K562 (cell line): ENCODE data around the gene PI4K2A. TPM values are rescaled to one million over a fixed set of nuclear protein-coding genes. Genes with fewer than 3 reads are reported as not detected.
A peak's percentile ranks its signal among the peaks of the same experiment; 100 is the strongest.

Source experiments
- ATF3 ChIP-seq, 2 experiments: fragments of 450-650 bp in 1 of 2; sonication (generic) in 1 of 2; formaldehyde crosslinking in 1 of 2; IDR thresholded peaks in 1 of 2; conservative IDR thresholded peaks in 1 of 2; 2 replicates each; pipeline versions ENCODE4 v1.6.1 to v1.8.1; 2016 to 2023; ENCODE audit warnings: mild to moderate bottlenecking in 2 of 2, moderate library complexity in 2 of 2, inconsistent platforms in 1 of 2, missing genetic modification reagents in 1 of 2
- CBX8 ChIP-seq: fragments of 200-600 bp; sonication (generic); IDR thresholded peaks from 2 replicates; pipeline ENCODE4 v1.6.1; 2012; ENCODE audit warnings: borderline replicate concordance, mixed run types, low read depth, mild to moderate bottlenecking, moderate library complexity, mixed read lengths, low read length, control low read depth, inconsistent platforms; ENCODE audit not compliant: poor library complexity, severe bottlenecking; ENCODE audit errors: extremely low read depth
- CREB1 ChIP-seq, 2 experiments: sonication (generic) in 1 of 2; formaldehyde crosslinking in 1 of 2; IDR thresholded peaks; 2 replicates each; pipeline versions ENCODE4 v1.6.1 to v1.8.0; 2012 to 2022; ENCODE audit warnings: inconsistent platforms in 1 of 2, mild to moderate bottlenecking in 1 of 2, missing genetic modification reagents in 1 of 2, moderate library complexity in 1 of 2
- EP400 ChIP-seq: fragments of 450-650 bp; IDR thresholded peaks from 2 replicates; pipeline ENCODE4 v1.6.1; 2017; ENCODE audit warnings: antibody characterized with exemption, mild to moderate bottlenecking, moderate library complexity
- FOSL1 ChIP-seq: fragments of 200-800 bp; sonication (Bioruptor generic); conservative IDR thresholded peaks from 2 replicates; pipeline ENCODE4 v1.6.1; 2016; ENCODE audit warnings: missing genetic modification characterization, missing compliant biosample characterization
- FOXP1 ChIP-seq: sonication (generic); formaldehyde crosslinking; IDR thresholded peaks from 2 replicates; pipeline ENCODE4 v1.8.0; 2022; ENCODE audit warnings: mild to moderate bottlenecking, missing genetic modification reagents
- HDGF ChIP-seq: fragments of 450-650 bp; IDR thresholded peaks from 2 replicates; pipeline ENCODE4 v1.6.1; 2016
- HINFP ChIP-seq: fragments of 450-650 bp; conservative IDR thresholded peaks from 2 replicates; pipeline ENCODE4 v1.6.1; 2016; ENCODE audit warnings: missing genetic modification characterization, low read depth, mild to moderate bottlenecking, control low read depth, missing compliant biosample characterization
- KAT2B ChIP-seq: IDR thresholded peaks from one replicate; pipeline ENCODE4 v1.6.1; 2012; ENCODE audit warnings: low read depth, mild to moderate bottlenecking, control low read depth, inconsistent platforms, low read length, moderate library complexity
- MTA1 ChIP-seq: fragments of 450-650 bp; IDR thresholded peaks from 2 replicates; pipeline ENCODE4 v1.6.1; 2017; ENCODE audit warnings: borderline replicate concordance
- NCOA2 ChIP-seq, 2 experiments: fragments of 450-650 bp; IDR thresholded peaks; 2 replicates each; pipeline ENCODE4 v1.6.1; 2018; ENCODE audit warnings: mild to moderate bottlenecking in 2 of 2, moderate library complexity in 1 of 2; ENCODE audit not compliant: partially characterized antibody in 2 of 2
- NFYB ChIP-seq: IDR thresholded peaks from 2 replicates; pipeline ENCODE4 v1.6.1; 2011; ENCODE audit warnings: mild to moderate bottlenecking, moderate library complexity; ENCODE audit not compliant: insufficient read length; ENCODE audit errors: extremely low read depth
- PATZ1 ChIP-seq: fragments of 250-450 bp; sonication (Bioruptor Pico); IDR thresholded peaks from 2 replicates; pipeline ENCODE4 v1.5.0; 2020; ENCODE audit warnings: mild to moderate bottlenecking, borderline replicate concordance
- SNAPC5 ChIP-seq: fragments of 250-450 bp; sonication (Bioruptor Pico); IDR thresholded peaks from 2 replicates; pipeline ENCODE4 v1.8.0; 2021; ENCODE audit warnings: moderate library complexity, mild to moderate bottlenecking, inconsistent platforms
- TEAD2 ChIP-seq: fragments of 450-650 bp; IDR thresholded peaks from 2 replicates; pipeline ENCODE4 v1.6.1; 2016; ENCODE audit warnings: missing genetic modification characterization, control low read depth, missing compliant biosample characterization
- ZBTB7A ChIP-seq: IDR thresholded peaks from 2 replicates; pipeline ENCODE4 v1.6.1; 2011; ENCODE audit warnings: low read depth, mild to moderate bottlenecking, low read length, moderate library complexity, borderline replicate concordance; ENCODE audit not compliant: control insufficient read depth
- ZFPM2 ChIP-seq: fragments of 250-450 bp; sonication (Bioruptor Pico); IDR thresholded peaks from 2 replicates; pipeline ENCODE4 v1.5.1; 2022; ENCODE audit warnings: mild to moderate bottlenecking
- ZKSCAN3 ChIP-seq: fragments of 250-450 bp; sonication (Bioruptor Pico); IDR thresholded peaks from 2 replicates; pipeline ENCODE4 v1.4.0; 2020
- polyA plus RNA-seq, 8 experiments: library from polyadenylated mRNA; depleted of rRNA in 4 of 8; stranded (reverse) in 5 of 8; unstranded in 3 of 8; fragments of >200 nt; fragmentation: Nextera tagmentation in 2 of 8; fragmentation: Illumina TruSeq in 1 of 8; extraction: Ambion mirVana in 2 of 8; extraction: Trizol in 1 of 8; gene quantifications; 2 replicates each; pipeline versions ENCODE4 v1.2.1 to v1.2.3, GENCODE V29; 2011 to 2014; ENCODE audit warnings: inconsistent platforms in 1 of 8, missing spikeins in 1 of 8
- total RNA-seq, 7 experiments: library from RNA; depleted of rRNA in 6 of 7; stranded (reverse); fragments of >200 nt in 6 of 7; fragmentation: Illumina TruSeq in 2 of 7; extraction: Trizol in 2 of 7; gene quantifications; 2 replicates each; pipeline versions ENCODE4 v1.2.1 to v1.2.3, GENCODE V29; 2011 to 2021; ENCODE audit warnings: low replicate concordance in 1 of 7
- TF ChIP-seq, protein P1 (sequence below): fragments of 250-450 bp; sonication (Bioruptor Pico); IDR thresholded peaks from 2 replicates; pipeline ENCODE4 v1.5.0; 2020; ENCODE audit warnings: mild to moderate bottlenecking

PI4K2A gene
- total and polyA plus RNA-seq, 9 of the 15 experiments (the other 6 are each of a cell fraction or from before 2014, with no cell fraction given): 4.4 to 28.4 (median 16.5) TPM

DNA sequence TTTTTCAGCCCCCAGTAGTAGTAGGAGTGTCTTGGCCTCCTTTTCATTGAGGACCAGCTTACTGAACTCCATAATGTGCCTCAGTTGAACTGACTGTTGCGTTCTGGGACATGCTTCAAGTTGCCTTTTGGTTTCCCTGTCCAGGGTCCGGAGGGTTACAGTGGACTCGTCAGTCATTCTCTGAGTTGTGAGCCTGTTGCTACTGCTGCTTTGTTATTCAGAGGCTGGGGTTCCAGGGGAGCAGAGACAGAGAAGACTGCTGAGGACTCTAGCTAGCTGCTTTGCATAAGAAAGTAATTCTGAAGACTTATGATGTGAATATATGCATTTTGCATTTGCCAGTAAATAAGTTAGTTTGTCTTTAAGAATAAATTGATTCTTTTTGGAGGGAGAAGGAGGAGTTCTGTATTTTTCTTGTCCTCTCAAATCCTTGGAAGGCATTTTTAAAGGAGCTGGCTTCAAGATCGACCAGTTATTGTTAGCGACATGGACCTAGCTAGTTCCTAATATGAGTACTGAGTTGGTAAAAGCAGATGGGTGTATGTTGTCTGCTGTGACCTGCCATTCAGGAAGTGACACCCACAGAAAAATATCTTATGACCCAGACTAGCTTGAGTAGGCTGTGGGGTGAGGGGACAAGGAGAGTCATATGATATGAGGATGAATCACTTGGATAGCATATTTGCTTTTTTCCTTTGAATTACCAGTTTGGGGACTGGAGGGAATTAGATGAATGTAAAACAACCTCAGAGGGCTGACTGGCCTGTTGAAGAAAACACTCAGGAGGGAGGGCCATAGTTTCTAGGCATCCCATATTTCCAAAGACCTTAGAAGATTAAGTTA is 8.3 kb downstream of the PI4K2A start (continued):
- TF ChIP-seq KAT2B (no peak), NFYB (no peak), SNAPC5 (CRISPR knock-in tag) (no peak), CREB1 (IDR thresholded peaks at IDR 0.05) (no peak), CREB1 (CRISPR knock-in tag; IDR thresholded peaks at IDR 0.05) (no peak), FOXP1 (CRISPR knock-in tag) (no peak), ZFPM2 (CRISPR knock-in tag) (no peak), ZKSCAN3 (CRISPR knock-in tag) (no peak), ATF3 (IDR thresholded peaks at IDR 0.05) (peak; percentile 72), ATF3 (CRISPR knock-in tag; conservative IDR thresholded peaks at IDR 0.05) (no peak), FOSL1 (tag) (peak; percentile 92), EP400 (peak; percentile 28; the same call in 1 of the 2 replicates), CBX8 (no peak), TEAD2 (tag) (no peak), MTA1 (no peak), HDGF (no peak), HINFP (no peak; the same call in 1 of the 2 replicates), ZBTB7A (no peak), NCOA2 (IDR thresholded peaks at IDR 0.05; ENCODE audit: partially characterized antibody in 2 of 2) (no peak), PATZ1 (CRISPR knock-in tag) (no peak)
- TF ChIP-seq, protein P1, sequence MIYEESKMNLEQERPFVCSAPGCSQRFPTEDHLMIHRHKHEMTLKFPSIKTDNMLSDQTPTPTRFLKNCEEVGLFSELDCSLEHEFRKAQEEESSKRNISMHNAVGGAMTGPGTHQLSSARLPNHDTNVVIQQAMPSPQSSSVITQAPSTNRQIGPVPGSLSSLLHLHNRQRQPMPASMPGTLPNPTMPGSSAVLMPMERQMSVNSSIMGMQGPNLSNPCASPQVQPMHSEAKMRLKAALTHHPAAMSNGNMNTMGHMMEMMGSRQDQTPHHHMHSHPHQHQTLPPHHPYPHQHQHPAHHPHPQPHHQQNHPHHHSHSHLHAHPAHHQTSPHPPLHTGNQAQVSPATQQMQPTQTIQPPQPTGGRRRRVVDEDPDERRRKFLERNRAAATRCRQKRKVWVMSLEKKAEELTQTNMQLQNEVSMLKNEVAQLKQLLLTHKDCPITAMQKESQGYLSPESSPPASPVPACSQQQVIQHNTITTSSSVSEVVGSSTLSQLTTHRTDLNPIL: no peak
